HG02943 (cell line): ENCODE results near the gene PLXNB2.
A peak's percentile ranks its signal among the peaks of the same experiment; 100 is the strongest.

Experiments used
- ATAC-seq: cut with Tn5 transposase; IDR thresholded peaks from one replicate; pipeline ENCODE4 v1.9.1; 2021; ENCODE audit warnings: mild to moderate bottlenecking, low read depth, moderate library complexity; ENCODE audit not compliant: unreplicated experiment

Gene PLXNB2

DNA sequence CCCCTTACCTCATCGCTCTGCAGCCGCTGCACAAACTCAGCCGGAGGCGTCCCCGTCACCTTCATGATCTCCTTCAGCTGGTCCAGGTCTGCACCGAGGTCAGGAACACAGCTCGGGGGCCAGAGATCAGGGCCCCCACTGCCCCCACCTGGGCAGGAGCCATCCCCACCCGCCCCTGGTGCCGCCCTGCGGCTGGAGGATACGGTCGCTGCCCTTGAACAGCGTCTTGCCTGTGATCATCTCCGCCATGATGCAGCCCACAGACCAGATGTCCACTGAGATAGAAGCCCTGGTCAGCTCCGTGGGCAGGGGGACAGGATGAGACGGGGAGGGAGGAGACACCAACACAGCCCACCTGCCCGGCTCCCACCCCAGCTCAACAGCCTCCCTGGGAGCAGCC is 51.8 kb downstream of the PLXNB2 start:
- no peak for ATAC-seq

DNA sequence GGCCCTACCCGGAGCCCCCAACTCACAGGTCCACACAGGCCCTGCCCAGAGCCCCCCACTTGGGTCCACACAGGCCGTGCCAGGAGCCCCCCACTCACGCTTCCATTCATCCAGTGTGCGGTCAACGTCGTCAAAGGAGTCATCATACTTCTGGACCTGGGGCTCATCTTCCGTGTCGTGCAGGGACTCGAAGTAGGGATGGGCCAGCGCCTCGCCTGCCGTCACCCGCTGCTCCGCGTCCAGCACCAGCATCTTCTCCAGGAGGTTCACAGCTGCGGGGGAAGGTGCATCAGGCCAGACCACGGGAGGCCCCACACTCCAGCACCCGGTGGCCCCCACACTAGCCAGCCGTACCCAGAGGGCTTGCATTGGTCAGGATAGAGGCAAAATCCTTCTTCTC is 52.3 kb downstream of the PLXNB2 start:
- no peak for ATAC-seq

DNA sequence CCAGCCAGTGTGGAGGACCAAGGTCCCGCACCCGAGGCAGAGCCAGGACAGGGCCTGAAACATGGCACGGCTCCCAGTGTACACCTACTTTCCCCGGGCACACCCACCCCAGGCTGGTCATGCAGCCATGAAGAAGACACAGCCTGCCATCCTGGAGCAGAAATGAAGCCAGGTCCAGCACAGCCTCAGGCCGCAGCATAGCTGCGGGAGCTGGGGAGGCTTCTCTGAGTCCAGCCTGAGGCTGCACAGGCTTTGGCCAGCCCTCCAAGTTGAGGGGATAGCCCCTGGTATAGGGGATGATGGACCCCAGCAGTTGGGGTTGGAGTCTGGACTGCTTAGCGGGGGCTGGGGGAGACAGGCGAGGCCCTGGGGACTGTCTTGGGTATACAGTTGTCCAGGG is 53.5 kb downstream of the PLXNB2 start:
- no peak for ATAC-seq

DNA sequence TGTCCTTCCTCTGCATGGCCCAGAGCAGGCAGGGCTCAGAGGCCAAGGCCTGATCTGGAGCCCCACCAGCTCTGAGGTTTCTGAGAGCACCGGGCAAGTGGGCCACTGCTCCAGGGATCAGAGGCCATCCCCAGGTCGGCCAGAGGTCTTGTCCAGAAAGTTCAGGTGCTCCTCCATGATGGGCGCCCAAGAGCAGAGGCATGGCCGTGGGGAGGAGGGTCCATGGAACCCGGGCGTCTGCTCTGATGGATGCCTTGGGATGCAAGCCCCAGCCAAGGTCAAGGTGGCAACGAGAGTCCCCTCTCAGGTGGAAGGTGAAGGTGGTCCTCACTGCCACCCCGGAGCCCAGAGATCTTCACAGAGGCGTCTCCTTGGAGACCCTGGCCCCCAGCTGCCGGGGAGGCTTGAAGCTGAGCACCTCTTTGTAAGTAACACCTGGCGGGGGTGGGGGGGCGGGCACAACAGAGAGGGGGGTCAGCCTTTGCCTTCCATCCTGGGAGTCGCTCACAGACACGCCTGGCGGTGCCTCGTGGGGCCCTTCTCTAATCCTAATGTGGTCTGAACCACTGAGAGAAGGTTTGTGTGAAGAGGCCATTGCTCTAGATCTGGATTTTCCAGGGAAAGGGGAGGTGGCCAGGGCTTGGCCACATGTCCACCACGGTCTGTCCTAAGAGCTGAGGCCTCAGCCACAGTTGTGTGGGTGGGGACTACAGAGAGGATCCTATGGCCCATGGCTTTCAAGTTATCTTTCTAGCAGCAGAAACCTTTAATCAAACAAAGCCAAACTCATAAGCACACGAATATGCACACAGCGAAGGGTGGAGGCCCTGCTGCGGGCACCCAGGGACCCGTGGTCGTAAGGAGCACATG is 54.2 kb downstream of the PLXNB2 start:
- ATAC-seq: no peak

DNA sequence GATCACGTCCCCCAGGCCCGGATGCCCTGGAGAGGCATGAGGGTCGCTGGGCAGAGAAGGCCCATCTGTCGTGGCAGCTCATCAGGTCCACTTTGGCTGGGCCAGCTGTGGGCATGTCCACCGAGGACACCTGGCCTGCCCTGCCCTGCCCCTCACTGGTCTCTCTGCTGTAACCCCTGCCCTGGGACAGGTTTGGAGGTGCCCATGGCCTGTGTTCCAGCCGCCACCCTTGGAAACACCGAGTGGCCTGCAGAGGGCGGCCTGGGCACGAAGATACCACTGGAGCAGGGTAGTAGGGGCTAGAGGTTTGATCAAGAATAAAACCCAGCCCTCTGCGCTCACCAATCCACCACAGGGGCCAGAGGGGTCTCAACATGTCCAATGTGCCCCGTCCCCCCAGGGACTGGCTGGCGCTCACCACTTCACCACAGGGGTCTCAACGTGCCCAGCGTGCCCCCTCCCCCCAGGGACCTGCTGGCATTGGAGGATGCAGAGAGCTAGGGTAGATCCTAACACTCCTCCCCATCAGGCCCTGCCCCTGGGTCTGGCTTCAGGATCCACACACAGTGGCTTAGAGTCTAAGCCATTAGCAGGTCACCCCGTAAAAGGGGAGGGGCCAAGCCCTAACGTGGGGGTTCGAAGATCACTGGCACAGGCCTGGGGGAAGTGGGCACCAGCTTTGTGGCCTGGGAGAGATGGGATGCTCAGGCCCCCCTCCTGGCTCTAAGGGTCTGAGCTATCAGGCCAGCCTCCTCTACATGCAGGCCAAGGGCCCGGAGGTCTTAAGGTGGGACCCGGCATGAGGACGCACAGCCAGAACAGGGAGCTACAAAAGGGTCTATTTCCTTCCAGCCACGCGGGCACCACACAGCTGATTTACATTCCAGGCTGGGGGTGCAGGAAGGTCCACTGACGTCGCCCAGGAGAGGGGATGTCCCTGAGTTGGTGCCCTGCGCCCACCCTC is 55.1 kb downstream of the PLXNB2 start:
- no peak for ATAC-seq

DNA sequence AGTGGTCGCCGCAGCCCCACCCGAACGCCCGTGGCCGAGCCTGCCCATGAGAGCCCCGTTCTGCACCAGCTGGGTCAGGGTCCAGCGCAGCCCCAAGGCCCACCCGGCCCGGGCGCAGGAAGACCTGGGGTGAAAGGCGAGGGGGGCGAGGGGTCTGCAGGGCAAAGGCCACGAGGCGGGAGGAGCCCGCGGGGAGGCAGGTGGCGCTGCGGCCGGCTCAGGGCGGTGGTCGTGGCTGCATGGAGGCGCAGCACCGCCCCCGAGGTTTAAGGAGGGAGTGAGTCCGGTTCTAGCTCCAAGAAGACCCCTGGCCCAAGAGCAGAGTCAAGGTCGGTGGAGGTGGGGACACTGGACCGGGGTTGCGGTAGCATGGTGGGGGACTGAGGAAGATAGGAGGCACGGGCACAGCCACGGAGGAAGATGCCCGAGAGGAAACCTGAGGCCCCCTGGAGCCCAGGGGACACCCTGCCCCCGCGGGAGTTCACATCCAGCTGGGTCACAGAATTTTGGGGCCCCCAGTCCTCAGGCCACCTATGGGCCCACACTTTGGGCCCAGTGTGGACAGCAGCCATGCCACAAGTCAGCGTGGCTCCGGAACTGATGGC is 55.9 kb downstream of the PLXNB2 start:
- no peak for ATAC-seq

DNA sequence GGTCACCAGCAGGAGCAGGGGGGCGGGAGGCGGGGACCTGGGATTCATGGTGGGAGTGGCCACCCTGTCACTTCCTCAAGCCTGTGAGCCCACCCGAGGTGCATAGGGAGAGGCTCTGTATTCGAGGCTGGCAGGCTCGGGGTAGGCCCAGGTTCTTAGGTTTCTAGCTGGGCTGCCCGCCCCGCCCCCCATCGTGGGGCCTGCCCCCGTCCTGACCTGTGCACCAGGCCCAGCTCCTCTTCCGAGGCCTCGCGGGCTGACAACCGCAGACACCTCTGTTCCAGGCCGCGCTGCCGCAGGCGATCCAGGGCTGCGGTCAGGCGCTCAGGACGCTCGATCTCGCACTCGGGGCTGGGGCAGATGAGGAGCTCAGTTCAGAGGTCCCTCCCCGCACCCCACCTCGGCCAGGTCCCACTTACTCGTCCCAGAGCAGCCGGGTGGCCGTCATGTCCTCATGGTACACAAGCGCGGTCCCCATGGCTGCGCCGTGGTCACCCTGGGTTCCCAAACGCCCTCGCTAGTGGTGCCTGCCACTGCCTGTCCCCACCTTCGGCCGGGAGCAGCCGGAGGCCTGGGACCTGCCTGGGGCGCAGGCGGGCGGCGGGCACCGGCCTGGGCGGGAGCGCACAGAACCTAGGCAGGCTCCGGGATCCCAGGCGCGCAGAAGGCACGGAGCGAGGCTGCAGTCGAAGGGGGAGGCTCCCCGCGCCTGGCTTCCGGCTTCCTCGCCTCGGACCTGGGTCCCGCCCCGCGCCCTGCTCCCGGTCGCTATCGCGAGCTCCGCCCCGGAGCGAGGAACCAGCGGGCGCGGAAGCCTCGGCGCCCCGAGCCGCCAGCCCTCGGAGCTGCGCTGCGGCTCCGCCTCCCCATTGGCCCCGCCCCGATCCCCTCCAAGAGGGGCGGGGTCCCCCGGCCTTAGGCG is 56.6 kb downstream of the PLXNB2 start, which contains the start of gene HDAC10:
TSS of gene HDAC10 (minus strand) at position 711 of the 922 bp plus-strand sequence. CDS start at position 478, 233 bp downstream.
- ATAC-seq: no peak

DNA sequence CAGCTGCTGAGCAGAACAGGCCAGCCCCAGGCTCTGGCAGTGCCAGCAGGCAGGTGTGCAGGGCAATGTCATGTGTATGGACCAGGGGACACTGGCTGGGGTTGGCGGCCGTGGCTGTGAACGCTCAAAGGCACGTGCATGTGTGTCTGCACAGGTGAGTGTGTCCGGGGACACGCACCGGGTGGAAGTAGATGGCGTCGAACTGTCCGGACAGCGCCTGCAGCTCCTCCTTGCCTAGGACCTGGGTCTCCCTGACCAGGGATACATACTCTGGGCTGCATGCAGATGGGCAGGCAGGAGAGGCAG is 57.2 kb downstream of the PLXNB2 start:
- ATAC-seq: no peak

DNA sequence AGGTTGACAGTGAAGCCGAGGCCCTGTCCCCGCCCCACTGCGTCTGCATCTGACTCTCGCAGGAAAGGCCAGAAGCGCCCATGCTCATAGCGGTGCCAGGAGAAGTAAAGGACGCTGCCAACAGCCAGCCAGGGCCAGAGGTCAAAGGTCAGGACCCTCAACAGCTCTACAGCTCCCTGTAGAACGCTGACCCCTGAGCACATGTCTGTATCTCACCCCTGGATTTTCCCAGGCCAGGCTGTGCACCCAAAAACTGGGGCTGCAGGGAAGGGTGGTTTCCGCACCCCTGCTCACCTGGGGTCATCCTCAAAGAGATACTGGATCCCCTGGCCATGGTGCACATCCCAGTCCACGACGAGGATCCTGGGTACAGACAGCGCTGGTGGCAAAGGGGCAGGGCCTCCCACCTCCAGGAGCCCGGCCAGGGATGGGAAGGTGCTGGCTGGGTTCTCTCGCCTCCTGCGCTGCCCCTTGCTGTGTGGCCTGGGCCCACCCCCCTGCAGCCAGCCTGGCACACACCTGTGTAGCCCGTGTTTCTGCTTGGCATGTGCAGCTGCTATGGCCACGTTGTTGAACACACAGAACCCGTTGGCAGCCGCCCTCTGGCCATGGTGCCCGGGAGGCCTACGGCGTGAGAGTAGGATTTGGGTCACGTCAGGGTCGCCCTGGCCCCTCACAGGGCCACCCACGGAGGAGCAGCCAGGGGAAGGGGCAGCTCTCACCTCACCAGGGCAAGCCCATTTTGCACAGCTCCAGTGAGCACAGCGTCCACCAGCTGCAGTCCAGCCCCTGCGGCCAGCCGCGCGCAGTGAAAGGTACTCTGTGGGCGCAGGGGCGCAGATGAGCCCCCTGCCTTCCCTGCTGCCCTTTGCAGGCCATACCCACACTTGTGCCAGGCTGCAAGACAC is 57.9 kb downstream of the PLXNB2 start:
- ATAC-seq: no peak

DNA sequence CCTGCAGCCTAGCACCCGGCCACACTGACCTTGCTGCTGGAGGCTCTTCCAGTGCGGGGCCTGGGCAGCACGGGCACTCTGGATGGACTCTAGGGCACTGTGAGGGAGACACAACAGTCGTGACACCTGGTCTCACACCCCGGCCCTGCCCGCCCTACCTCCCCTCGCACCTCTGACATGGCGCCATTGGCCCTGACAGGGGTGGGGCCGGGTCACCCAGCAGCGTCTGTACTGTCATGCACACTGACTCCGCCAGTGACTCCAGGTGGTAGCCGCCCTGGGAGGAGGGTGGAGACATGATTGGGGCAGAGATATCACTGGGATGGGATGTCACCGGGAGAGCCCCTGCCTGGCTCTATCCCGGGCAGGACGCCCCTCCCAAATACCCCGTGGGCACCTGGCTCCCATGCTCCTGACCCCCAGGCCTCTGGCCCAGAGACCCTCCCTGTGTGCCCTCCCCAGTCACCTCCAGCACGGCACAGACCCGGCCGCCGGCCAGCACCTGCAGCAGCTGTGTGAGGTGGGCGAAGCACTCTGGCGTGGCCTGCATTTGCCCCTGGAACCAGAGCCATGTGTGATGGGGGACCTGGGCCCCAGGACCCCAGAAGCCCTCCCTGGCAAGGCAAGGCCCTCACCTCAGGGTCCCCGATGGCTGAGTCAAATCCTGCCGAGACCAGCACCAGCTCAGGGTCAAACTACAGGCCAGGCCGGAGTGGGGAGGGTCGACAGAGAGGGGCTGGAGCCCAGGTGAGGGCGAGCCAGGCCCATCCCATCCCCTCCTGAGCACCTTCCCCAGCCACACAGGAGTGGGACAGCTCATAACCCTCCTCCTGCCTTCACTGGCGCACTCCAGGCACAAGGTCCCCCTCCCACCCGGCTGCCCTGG is 59.0 kb downstream of the PLXNB2 start:
- no peak for ATAC-seq

DNA sequence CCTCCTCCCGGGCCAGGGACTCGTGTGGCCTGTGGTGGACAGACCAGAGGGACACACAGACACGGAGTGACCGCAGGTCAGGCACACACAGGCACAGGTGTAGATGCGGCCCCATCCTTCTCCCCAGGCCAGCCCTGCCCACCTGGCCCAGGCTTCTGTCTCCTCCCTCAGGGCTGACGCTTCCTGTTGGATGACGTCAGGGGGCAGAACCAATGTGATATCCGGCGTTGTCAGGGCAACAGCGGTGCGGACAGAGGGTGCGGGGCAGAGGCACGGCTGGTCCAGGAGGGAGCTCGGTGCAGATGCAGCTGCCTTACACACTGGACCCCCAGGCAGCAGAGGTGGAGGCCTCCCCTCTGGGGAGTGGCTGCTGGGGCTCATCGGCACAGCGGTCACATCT is 59.7 kb downstream of the PLXNB2 start:
- no peak for ATAC-seq

DNA sequence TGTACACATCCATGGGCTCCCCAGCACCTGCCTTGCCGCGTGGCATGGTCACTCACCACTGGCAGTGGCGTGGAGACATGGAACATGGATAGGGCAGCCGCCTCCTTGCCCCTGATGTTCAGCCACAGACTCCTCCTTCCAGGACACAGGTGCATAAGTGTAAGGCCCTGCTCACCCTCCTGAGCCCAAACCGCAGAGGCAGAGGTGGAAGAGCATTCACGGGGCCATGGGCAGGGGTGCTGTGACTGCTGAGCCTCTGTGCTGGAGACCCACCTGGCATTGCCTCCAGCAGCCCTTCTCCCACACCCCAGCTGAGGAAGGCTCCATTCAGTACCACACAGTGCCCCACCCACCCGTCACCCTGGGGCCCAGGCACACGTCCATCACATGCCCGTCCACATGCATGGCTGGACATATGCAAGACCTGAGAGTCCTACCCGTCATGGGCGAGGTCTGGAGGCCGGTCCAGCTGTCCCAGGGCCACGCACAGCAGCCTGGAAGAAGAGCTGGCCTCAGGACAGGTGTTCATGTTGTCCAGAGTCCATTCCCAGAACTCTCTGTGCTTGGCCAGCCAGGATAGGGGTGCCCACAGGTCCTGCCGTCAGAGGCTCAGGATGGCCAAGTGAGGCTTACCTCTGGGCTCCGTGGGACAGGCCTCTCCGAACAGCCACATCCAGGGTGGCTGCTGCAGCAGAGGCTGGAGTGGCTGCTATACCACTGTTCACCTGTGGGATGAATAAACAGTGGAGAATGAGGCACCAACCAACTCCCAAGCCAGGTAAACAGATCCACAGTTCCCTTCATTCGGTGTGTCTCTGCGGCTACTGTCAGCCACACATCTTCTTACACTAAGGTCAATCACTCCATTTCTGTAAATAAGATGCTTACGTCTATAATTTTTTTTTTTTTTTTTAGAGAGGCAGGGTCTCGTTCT is 60.9 kb downstream of the PLXNB2 start:
- ATAC-seq: no peak

DNA sequence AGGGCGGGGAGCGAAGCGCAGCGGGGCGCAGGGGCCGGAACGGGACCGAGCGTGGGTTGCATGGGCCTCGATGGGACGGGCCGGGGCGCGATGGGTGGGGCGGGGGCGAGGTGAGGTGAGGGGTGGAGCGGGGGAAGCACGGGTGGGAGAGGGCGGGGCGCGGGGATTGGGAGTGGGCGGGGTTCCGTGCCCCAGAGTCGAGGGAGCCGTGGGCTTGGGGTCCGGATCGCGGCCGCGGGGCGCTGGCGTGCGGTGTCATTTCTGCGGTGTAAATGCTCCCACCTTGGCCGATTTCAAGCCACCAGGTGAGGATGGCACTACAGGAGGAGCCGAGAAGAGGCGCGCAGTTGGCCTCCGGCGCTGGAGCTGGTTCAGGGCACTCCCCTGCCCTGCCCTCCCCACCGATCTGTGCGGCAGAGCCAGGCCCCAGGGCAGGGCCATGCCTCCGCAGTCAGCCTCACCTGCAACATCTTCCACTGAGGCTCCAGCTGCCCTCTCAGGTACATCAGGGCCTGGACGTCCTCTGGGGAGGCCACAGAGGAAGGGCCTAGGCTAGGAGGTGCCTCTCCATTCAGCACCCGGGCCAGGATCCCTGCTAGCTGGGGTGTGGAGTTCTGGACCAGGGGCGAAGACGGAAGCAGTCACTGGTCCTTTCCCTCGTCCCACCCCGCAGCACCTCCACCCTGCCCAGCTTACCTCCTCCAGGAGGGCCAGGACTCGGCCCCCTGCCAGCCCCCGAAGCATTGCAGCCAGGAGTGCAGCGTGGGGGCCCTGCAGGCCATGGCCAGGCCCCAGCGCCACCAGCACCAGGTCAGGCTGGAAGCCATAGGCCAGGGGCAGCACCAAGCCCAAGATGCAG is 62.0 kb downstream of the PLXNB2 start:
- no peak for ATAC-seq

DNA sequence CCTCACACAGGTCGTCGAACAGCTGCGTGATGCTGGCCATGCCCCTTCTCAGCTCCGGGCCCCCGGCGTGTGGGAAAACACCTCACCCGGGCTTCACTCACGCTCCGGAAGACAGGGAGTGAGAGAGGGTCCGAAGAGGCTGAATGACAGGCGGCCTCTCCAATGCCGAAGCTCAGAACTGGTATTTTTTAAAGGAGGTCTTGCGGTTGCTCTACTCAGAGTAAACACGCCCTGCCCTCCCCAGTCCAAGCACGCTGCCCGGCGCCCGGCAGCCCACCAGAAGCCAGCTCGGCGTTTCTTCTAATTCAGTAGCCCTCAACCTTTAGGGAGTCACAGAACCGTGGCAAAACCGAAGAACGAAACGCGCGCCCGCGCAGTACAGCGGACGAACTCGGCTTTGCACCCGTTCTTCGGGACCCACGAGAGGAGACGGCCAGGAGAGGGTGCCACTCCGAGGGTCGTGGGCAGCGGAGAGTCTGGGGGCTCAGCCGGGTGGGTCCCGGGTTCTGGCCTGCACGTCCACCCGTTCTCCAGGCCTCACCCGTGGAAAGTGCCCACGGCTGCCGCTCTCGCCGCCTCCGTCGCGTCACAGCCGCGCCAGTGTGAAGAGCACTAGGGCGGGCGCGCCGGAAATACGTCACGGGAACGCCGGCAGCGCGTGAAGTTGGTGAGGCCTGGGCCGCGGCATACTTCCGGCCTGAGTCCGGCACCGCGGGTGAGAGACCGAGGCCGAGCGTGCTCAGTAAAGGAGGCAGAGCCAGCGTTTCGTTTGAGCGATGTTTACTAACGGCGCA is 62.8 kb downstream of the PLXNB2 start, which contains the start of gene TUBGCP6:
TSS of gene TUBGCP6 (minus strand) at position 604 of the 794 bp plus-strand sequence. CDS start at position 40, 564 bp downstream.
- ATAC-seq: peak; percentile 68
